H9 (cell line): Measurements from ENCODE around the gene RABGEF1. TPM values are rescaled to one million over a fixed set of nuclear protein-coding genes. Genes with fewer than 3 reads are reported as not detected.

Source experiments
- DNase-seq: peaks from one replicate; pipeline ENCODE4 v3.0.0-alpha.2; 2017
- H2AFZ ChIP-seq: one replicate; pipeline ENCODE4 v1.6.1; 2013; ENCODE audit warnings: mild to moderate bottlenecking, low read length, control low read depth, moderate library complexity
- H2AK5ac ChIP-seq: 2 replicates; pipeline ENCODE4 v1.6.1; 2013; ENCODE audit warnings: low read length, control low read depth, mixed read lengths; ENCODE audit not compliant: insufficient read length
- H2BK120ac ChIP-seq: one replicate; pipeline ENCODE4 v1.6.1; 2013; ENCODE audit warnings: low read depth, mild to moderate bottlenecking, low read length, control low read depth, inconsistent platforms; ENCODE audit not compliant: poor library complexity, severe bottlenecking
- H2BK12ac ChIP-seq: 2 replicates; pipeline ENCODE4 v1.6.1; 2013; ENCODE audit warnings: low read length, control low read depth, mixed read lengths, low read depth; ENCODE audit not compliant: insufficient read length
- H2BK15ac ChIP-seq: 2 replicates; pipeline ENCODE4 v1.6.1; 2013; ENCODE audit warnings: low read depth, low read length, control low read depth
- H2BK20ac ChIP-seq: one replicate; pipeline ENCODE4 v1.6.1; 2013; ENCODE audit warnings: low read depth, mild to moderate bottlenecking, low read length, control low read depth, inconsistent platforms; ENCODE audit not compliant: poor library complexity, severe bottlenecking
- H2BK5ac ChIP-seq: 2 replicates; pipeline ENCODE4 v1.6.1; 2013; ENCODE audit warnings: low read length, control low read depth, mixed read lengths; ENCODE audit not compliant: insufficient read length
- H3K14ac ChIP-seq: 2 replicates; pipeline ENCODE4 v1.6.1; 2013; ENCODE audit warnings: low read length, control low read depth; ENCODE audit not compliant: insufficient read depth
- H3K18ac ChIP-seq: 2 replicates; pipeline ENCODE4 v1.6.1; 2013; ENCODE audit warnings: low read depth, mild to moderate bottlenecking, mixed read lengths, low read length, control low read depth; ENCODE audit not compliant: insufficient read length
- H3K23ac ChIP-seq: 2 replicates; pipeline ENCODE4 v1.6.1; 2013; ENCODE audit warnings: low read length, control low read depth, mixed read lengths, low read depth; ENCODE audit not compliant: insufficient read length
- H3K23me2 ChIP-seq: 2 replicates; pipeline ENCODE4 v1.6.1; 2013; ENCODE audit warnings: low read depth, mild to moderate bottlenecking, mixed read lengths, low read length, control low read depth; ENCODE audit not compliant: insufficient read length, poor library complexity, severe bottlenecking
- H3K27ac ChIP-seq: 2 replicates; pipeline ENCODE4 v1.5.1; 2013; ENCODE audit warnings: low read length, control low read depth, mixed read lengths, low read depth; ENCODE audit not compliant: insufficient read length
- H3K27me3 ChIP-seq: 2 replicates; pipeline ENCODE4 v1.6.1; 2013; ENCODE audit warnings: low read length, control low read depth, inconsistent platforms; ENCODE audit not compliant: insufficient read depth
- H3K4ac ChIP-seq: 2 replicates; pipeline ENCODE4 v1.6.1; 2013; ENCODE audit warnings: low read depth, mild to moderate bottlenecking, control low read depth, inconsistent platforms, low read length, moderate library complexity
- H3K4me1 ChIP-seq: 2 replicates; pipeline ENCODE4 v1.6.1; 2013; ENCODE audit warnings: low read length, control low read depth, inconsistent platforms; ENCODE audit not compliant: insufficient read depth
- H3K4me2 ChIP-seq: 2 replicates; pipeline ENCODE4 v1.6.1; 2013; ENCODE audit warnings: low read length, control low read depth, mixed read lengths; ENCODE audit not compliant: insufficient read length, insufficient read depth
- H3K56ac ChIP-seq: 2 replicates; pipeline ENCODE4 v1.6.1; 2013; ENCODE audit warnings: low read depth, mild to moderate bottlenecking, mixed read lengths, low read length, control low read depth; ENCODE audit not compliant: insufficient read length
- H3K79me1 ChIP-seq: 2 replicates; pipeline ENCODE4 v1.6.1; 2013; ENCODE audit warnings: low read depth, mild to moderate bottlenecking, moderate library complexity, low read length, control low read depth, inconsistent platforms; ENCODE audit not compliant: insufficient read depth, poor library complexity, severe bottlenecking
- H3K79me2 ChIP-seq: 2 replicates; pipeline ENCODE4 v1.6.1; 2013; ENCODE audit warnings: low read length, control low read depth, inconsistent platforms; ENCODE audit not compliant: insufficient read depth
- H3K9ac ChIP-seq: 2 replicates; pipeline ENCODE4 v1.6.1; 2013; ENCODE audit warnings: low read length, control low read depth, mixed read lengths; ENCODE audit not compliant: insufficient read length; ENCODE audit errors: extremely low read depth
- H3K9me3 ChIP-seq: one replicate; pipeline ENCODE4 v1.6.1; 2013; ENCODE audit warnings: low read depth, low read length, inconsistent platforms; ENCODE audit not compliant: control insufficient read depth
- H3T11ph ChIP-seq: one replicate; pipeline ENCODE4 v1.6.1; 2013; ENCODE audit warnings: mild to moderate bottlenecking, low read length, control low read depth, inconsistent platforms
- H4K20me1 ChIP-seq: one replicate; pipeline ENCODE4 v1.6.1; 2013; ENCODE audit not compliant: control insufficient read depth, insufficient read length, insufficient read depth
- H4K5ac ChIP-seq: 2 replicates; pipeline ENCODE4 v1.6.1; 2013; ENCODE audit warnings: low read depth, mild to moderate bottlenecking, mixed read lengths, low read length, control low read depth; ENCODE audit not compliant: insufficient read length
- H4K8ac ChIP-seq: replicated peaks from 2 replicates; pipeline ENCODE4 v1.6.1; 2013; ENCODE audit warnings: low read length, control low read depth, mixed read lengths, low read depth; ENCODE audit not compliant: insufficient read length
- H4K91ac ChIP-seq: 2 replicates; pipeline ENCODE4 v1.6.1; 2013; ENCODE audit warnings: low read depth, mild to moderate bottlenecking, moderate library complexity, mixed read lengths, low read length, control low read depth; ENCODE audit not compliant: insufficient read length
- H3K27ac Mint-ChIP-seq, 3 experiments: 2 replicates in 2 of 3; 3 replicates in 1 of 3; pipeline ENCODE4 v1.8.0; 2020 to 2021; ENCODE audit warnings: mixed read lengths in 3 of 3, mild to moderate bottlenecking in 1 of 3, moderate library complexity in 1 of 3
- H3K27me3 Mint-ChIP-seq: 2 replicates; pipeline ENCODE4 v1.8.0; 2021; ENCODE audit warnings: low read depth, mild to moderate bottlenecking, moderate library complexity, mixed read lengths
- H3K36me3 Mint-ChIP-seq, 3 experiments: 2 replicates in 2 of 3; 3 replicates in 1 of 3; pipeline ENCODE4 v1.8.0; 2020 to 2021; ENCODE audit warnings: low read depth in 3 of 3, mixed read lengths in 3 of 3; ENCODE audit not compliant: insufficient read depth in 1 of 3
- H3K4me1 Mint-ChIP-seq, 2 experiments: 2 replicates each; pipeline ENCODE4 v1.8.0; 2020; ENCODE audit warnings: mixed read lengths in 2 of 2
- H3K4me3 Mint-ChIP-seq, 2 experiments: 2 replicates in 1 of 2; 3 replicates in 1 of 2; pipeline ENCODE4 v1.8.0; 2020 to 2021; ENCODE audit warnings: mild to moderate bottlenecking in 2 of 2, mixed read lengths in 2 of 2, moderate library complexity in 1 of 2
- H3K9me3 Mint-ChIP-seq, 2 experiments: 2 replicates in 1 of 2; 3 replicates in 1 of 2; pipeline ENCODE4 v1.8.0; 2020; ENCODE audit warnings: mild to moderate bottlenecking in 2 of 2, mixed read lengths in 2 of 2, moderate library complexity in 1 of 2
- CTCF ChIP-seq: fragments of 200-600 bp; sonication (generic); conservative IDR thresholded peaks from 3 replicates; pipeline ENCODE4 v1.8.0; 2021; ENCODE audit warnings: antibody characterized with exemption, mild to moderate bottlenecking
- WGBS: extraction: QIAGEN DNeasy Blood & Tissue Kit; methylation state at CpG from one replicate; pipeline ENCODE4 v1.1.7; 2013; ENCODE audit warnings: missing lambda C conversion rate, low lambda C conversion rate, mixed read lengths; ENCODE audit not compliant: insufficient read length; ENCODE audit errors: extremely low coverage; 5-methylcytosine and 5-hydroxymethylcytosine counted together
- total RNA-seq: library from RNA; stranded (reverse); gene quantifications from 2 replicates; pipeline ENCODE4 v1.2.1, GENCODE V29; 2021

The RABGEF1 gene
- total RNA-seq, 1 experiment from 2014 or later, result 17.3 TPM

DNA sequence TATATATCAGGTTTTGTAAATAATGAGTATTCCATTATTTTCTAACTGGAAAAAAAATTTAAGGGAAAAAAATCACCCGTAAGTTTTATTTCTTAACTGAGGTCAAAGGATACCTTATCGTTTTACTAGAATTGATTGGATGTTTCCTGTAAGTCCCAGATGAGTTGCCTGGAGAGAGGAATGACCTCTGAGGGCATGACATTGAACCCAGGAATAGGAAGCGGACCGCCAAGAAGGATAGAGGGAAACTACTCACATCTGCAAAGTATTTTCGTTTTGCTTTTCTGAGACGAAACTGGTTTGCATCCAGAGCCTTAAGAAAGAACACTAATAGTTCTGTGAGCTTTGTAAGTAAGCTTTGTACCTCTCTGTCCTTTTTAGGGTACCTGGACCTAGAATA, 17.4 kb downstream of the RABGEF1 start:
- Histone ChIP-seq H2BK5ac (no peak overlapping the region), H3K79me1 (peaks cover 18% of the 10 kb centered on the region), H4K5ac (no peak overlapping the region), H3K27me3 (no peaks in the 10 kb centered on the region), H3K56ac (no peak overlapping the region), H3K4me2 (no peak overlapping the region), H3K79me2 (no peaks in the 10 kb centered on the region; the same call in 1 of the 2 replicates), H3K14ac (no peak overlapping the region), H4K20me1 (no peaks in the 10 kb centered on the region), H2AK5ac (no peak overlapping the region), H2BK120ac (no peak overlapping the region), H3T11ph (no peak overlapping the region), H3K18ac (no peak overlapping the region), H2AFZ (no peak overlapping the region), H2BK12ac (no peak overlapping the region), H3K4ac (no peak overlapping the region), H4K8ac (no peak overlapping the region), H3K9ac (no peak overlapping the region), H3K23ac (no peak overlapping the region), H4K91ac (no peak overlapping the region), H2BK15ac (no peak overlapping the region), H3K9me3 (no peaks in the 10 kb centered on the region), H3K4me1 (no peaks in the 10 kb centered on the region), H2BK20ac (no peak overlapping the region), H3K27ac (no peak overlapping the region), H3K23me2 (no peaks in the 10 kb centered on the region)
- peaks cover 0 to 4% (median 1%) of the 10 kb centered on the region in 3 experiments; a peak in 3 of 7 replicates for H3K36me3 Mint-ChIP-seq
- no CpG with 5 or more reads among the region's 6 CpGs for WGBS
- H3K4me3 Mint-ChIP-seq, result no peak overlapping the region
- peaks cover 1 to 5% of the 10 kb centered on the region in 2 experiments; a peak in 2 of 5 replicates for H3K9me3 Mint-ChIP-seq
- no peaks in the 10 kb centered on the region for H3K4me1 Mint-ChIP-seq
- no peak for DNase-seq
- no peak for TF ChIP-seq CTCF
- 0 out of 7 replicates have a peak overlapping the region, but pooled peaks of 1 of the 3 experiments have one; percentile 54 for H3K27ac Mint-ChIP-seq
- H3K27me3 Mint-ChIP-seq, result no peaks in the 10 kb centered on the region
